Measurements from ENCODE around the gene KLHL12.

Gene KLHL12

DNA sequence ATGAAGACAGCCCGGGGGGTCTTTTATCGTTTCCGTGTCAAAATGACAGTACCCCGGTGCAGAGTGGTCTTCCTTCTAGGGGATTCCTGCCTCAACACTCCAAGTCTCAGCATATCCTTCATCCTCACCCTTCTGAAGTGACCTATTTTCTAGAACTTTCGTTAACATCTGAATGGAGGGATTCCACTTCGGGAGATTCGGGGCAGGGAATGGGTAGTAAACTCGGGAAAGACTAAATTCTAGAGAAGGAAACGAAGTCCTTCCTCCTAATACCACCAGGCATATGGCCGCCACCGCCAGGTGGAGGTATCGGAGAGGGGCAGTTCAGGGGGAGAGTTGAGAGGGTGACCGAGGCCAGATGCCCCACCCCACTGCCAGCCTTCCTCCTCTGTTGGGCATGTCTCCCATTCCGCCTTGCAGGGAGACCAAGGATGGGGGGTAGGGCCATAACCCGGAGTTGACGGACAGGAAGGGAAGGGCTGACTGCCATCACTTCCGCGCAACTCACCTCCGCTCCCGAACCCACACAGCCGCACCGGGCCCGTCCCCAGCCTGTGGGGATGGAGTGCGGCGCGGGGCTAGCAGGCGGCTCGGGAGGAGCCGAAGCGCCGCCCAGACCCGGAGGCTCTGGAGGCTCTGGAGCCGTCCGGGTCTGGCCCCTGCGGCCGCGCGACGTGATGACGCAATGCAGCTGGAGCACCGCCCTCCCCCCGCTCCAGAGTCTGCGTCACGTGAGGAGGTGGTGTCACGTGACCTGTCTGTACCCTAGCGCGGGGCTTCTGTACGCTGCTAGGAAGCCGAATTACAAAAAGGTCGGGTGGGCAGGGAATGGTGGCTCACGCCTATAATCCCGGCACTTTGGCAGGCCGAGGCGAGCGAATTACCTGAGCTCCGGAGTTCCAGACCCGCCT is at the start of gene KLHL12:
TSS of gene KLHL12 (minus strand) at position 654 of the 911 bp plus-strand sequence. CDS start 2,072 bp downstream, outside the sequence.
- peak; percentile 88 for DNase-seq

DNA sequence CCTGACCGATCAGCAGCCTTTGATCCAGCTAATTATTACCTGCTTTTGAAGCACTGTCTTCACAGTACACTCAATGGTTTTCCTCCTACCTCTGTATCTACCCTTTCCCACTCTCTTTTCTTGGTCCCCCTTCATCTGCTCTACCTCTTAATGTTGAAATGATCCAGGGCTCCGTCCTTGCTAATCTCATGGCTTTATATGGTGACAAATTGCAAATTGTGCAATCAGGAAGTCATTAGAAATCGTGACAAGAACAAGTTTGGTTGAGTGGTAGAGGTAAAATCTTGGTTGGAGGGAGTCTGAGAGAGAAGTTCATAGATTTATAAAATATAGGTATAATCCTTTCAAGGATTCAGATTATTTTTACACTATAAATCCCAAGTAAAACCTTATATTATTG is 49.6 kb upstream of the KLHL12 start:
- no peak for DNase-seq

DNA sequence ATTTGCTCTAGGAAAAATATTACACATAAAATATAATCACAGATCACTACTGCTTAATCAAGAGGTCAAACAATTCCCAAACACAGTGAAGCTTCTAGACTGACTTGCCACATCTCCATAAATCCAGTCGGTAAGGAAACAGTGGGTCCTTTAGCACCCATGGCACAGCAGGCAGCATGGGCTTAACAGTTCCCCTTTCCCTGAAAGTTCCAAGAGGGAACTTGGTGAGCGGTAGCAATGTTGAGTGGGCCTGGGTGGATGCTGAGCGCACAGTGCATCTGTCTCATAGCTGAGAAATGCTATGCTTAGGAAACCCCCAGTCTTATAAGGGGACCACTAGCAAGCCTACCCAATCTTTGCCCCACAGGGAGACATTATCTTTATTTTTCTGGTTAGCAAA is 47.8 kb upstream of the KLHL12 start:
- DNase-seq: no peak

DNA sequence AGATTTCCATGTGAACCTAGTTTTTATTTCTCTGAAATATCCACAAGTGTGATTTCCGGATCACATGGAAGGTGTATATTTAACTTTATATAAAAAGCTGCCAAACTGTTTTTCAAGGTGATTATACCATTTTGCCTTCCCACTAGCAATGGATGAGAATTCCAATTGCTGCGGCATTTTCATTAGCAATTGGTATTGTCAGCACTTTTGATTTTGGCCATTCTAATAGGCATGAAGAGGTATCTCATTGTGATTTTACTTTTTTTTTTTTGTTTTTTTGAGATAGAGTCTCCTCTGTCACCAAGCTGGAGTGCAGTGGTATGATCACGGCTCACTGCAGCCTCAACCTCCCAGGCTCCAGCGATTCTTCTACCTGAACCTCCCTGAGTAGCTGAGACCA is 45.0 kb upstream of the KLHL12 start:
- DNase-seq: no peak

DNA sequence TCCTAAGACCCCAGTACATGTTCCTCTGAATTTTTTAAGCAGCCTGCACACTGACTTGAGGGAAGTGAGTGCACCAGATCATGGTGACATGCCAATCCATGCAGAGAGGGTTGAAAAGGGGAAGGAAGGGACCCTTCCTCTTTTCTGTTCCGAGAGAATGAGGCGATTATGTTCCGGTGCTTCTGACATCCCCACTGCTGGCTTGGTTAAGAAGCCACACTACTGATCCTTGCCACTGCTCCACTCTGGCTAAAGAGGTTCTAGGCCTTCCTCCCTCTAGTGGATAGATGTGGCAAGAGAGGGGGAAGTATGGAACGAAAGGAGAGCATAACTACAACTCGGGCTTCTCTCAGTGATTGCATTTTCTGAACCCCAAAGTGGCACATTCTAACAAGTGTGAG is 41.9 kb upstream of the KLHL12 start:
- no peak for DNase-seq

DNA sequence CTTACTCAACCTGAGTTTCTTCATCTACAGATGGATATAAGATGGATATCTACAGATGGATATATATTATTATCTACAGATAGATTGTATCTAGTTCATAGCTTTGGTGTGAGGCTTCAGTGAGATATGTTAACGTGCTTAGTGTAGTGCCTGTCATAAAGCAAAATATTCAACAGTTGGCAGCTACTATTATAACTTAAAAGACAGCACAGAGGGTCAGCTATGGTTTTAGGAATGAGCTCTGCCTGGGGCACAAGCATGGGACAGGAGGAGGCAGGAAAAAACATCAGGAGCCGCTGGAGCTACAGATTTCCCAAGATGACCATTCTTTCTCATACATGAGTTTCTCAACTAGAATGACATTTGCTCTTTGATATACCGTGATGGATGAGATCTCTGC is 41.3 kb upstream of the KLHL12 start:
- DNase-seq: no peak

DNA sequence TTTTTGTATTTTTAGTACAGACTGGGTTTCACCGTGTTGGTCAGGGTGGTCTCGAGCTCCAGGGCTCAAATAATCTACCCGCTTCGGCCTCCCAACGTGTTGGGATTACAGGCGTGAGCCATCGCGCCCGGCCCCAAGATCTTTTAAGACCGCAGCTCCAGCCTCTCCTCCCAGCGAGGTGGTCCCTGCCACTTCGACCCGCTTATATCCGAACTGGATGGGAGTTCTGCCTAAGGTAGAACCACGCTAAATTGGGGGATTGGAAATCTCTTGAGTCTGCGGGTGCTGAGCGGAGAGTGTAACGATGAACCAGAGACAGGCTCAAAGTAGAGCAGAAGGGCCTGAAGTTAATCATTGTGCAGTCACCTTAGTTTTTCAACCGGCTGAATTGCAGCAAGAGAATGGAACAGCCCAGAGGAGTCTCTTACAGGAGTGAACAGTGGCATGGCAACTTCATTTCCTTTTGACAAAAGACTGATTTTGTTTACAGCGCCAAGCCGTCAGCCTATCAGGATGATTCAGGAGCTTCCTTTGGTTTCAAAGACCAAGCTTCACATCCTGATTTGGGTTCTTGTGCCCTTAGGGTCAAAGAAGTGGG is 40.7 kb upstream of the KLHL12 start:
- DNase-seq: no peak

DNA sequence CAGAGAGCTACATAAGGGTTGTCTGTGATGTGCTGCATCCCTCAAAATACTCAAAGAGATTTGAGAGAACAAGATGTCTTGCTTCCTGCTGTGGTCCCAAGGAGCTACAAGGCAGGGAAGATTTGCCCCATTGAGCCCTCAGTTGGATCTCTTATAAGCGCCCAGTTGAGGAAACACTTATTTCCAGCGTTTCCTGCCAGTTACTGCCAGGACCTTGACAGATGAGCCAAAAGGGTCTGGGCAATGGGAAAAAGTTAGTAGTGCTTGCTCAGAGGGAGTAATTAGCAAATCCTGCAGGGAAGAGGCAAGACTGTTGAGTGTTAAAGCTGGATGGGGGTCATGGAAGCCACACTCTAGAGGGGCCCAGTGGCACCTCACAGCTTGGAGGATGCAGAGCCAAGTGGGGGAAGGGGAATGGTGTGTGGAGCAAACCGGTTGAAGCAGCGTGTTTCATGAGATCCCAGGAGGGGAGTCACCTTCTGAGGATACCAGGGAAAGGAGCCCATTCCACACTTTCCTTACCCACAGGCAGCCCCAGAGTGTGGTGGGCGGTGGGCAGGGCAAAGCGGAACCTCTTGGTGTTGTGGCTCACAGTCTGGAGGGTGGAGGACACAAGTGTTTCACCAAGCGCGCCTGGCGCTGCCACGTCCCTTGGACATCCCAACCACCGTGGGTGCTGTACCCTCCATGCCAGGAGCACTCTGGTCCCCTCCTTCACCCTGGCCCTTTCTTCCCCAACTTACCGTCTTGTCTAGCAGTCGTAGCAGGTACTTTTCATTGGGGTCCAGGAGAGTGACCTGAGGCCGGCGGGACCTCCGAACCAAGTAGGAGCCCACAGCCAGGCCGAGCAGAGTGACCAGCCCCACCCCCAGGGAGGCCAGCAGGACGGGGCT is 39.2 kb upstream of the KLHL12 start:
- no peak for DNase-seq

DNA sequence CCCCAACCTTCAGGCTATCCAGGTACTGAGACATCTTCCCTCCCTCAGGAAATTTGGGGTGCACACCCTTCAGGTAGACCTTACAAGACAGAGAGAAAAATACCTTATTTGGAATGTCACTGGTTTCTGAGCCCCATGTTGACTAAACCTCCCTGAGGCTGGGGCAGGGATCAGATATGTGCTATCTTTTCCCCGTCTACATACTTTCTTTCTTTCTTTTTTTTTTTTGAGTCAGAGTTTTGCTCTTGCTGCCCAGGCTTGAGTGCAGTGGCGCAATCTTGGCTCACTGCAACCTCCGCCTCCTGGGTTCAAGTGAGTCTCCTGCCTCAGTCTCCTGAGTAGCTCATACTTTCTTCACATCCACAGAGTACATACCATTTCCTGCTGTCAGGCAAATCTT is 38.4 kb upstream of the KLHL12 start:
- DNase-seq: no peak

DNA sequence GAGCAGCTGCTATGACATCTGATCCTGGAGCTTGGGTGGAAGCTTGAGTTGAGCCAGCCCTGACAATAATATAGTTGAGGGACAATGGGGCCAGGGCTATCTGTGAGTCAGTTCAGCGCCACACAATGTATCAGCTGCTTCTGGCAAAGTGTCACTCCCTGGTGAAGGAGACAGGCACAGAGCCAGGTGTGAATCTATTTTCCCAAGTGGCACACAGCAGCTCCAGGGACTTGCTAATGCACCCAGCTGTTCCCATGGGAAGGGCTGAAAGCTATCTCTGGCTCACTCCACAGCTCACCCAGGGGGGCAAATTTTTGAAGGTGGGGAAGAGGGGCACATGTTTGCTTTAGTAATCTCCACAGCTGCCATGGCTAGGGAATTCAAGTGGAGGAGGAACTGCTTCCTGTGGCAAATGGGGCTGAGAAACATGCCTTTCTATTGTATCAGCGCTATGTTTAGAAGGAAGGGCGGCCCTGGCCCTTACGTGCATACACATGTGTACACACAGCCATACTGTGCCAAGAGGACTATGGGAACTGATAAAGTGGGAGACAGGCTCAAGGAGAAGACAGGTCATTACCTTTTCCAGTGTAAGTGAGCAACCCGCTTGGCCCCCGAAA is 37.9 kb upstream of the KLHL12 start:
- DNase-seq: peak; percentile 97

DNA sequence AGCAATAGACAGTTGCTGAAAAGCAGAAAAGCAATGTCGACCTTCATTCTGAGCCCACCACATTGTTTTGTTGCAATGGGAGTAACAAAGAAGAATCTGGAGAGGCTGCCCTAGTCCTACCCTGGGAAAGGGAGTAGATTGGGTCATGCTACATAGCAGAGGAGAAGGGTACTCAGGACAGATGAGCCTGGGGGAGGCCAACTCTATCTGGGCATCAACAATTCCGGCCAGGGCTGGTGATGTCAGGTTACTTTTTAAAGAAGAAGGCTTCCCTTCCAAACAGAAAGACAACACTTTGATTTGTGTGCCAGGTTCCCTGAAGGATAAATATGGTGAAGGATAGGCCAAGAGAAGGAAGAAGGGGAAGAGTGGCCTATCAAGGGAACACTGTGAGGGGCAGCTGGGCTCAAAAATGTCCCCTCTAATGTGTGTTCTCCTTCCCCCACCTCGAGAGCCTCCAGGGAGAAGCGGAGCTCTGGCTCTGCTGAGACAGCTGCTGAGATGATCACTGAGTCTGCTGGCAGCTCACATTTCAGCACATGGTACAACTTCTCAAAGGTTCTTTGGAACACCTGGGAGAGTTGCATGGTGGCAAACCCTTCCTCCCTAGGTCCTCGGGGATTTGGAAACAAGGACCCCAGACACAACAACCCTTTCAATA is 34.3 kb upstream of the KLHL12 start:
- no peak for DNase-seq

DNA sequence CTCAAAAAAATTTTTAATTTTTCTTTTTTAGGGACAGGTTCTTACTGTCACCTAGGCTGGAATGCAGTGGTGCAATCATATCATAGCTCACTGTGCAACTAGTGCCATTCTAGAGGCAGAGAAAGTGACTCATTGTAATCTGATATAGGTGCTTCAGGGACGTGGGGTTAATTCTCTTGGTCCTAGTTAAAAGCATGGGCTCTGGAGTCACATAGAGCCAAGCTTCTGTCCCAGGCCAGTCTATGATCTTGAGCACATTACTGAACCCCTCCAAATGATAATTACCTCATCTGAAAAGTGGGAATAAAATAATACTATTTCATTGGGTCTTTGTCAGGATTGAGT is 32.2 kb upstream of the KLHL12 start:
- no peak for DNase-seq

DNA sequence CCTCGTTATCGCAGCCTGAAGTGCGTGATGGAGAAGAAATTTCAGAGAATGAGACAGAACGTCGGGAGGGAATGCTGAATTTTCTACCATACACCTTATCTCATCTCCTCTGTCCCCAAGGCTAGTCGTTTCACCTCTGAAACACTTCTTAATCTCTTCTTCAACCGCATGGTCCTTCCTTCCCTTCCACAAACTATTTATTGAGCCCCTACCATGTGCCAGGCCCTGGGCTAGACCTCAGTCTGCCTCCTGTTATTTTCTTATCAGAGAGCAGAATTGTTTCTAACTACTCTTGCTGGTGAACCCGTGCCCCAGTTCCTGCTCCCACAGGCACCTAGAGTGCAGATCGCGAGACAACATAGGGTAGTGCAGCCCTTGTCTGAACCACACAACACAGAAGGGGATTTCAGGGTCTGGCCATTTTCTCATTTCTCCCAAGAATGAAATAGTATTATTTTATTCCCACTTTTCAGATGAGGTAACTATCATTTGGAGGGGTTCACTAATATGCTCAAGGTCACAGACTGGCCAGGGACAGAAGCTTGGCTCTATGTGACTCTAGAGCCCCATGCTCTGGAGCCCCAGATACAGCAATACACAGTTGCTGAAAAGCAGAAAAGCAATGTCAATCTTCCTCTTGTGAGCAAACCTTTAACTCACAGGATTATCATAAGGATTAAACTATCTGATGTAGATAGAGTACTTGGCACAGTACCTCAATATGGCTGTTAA is 31.7 kb upstream of the KLHL12 start:
- no peak for DNase-seq

DNA sequence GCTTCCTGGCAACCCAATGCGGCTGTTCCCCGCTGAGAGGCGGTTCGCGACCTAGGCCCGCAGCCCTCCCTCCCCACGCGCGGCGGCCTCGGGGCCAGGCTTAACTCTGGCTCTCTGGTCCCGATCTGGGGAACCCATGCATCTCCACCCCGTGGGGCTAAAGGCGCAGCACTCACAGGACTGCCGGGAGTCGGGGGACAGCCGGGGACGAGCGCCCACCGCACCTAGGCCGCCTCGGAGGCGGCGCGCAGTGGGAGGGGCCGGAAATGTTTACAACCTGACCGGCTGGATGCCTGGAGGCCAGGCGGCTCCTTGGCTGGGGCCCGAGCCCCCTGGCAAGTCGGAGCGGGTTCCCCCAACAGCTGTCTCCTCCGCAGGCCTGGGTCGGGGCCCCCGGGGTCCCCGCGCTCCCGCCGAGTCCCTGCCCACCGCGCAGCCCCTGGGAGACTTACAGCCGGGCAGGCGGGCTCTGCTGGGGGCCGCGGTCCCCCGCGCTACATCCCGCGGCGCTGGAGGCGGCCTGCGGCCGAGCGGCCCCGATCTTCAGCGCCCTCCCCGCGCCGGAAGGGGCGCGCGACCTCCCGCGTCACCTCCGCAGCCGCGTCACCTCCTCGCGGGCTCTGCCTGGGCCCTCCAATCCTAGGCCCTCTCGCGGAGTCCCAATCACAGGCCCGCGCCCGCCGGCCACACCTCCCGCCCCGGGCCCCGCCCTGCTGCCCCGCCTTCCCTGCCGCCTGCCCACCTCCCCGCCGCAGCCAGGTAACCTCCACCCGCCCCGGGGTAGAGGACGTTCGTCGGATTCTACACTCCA is 30.9 kb upstream of the KLHL12 start, which contains the start of gene ADIPOR1:
TSS of gene ADIPOR1 (minus strand) at position 580 of the 811 bp plus-strand sequence. CDS start 7,242 bp downstream, outside the sequence.
- DNase-seq: peak; percentile 67

DNA sequence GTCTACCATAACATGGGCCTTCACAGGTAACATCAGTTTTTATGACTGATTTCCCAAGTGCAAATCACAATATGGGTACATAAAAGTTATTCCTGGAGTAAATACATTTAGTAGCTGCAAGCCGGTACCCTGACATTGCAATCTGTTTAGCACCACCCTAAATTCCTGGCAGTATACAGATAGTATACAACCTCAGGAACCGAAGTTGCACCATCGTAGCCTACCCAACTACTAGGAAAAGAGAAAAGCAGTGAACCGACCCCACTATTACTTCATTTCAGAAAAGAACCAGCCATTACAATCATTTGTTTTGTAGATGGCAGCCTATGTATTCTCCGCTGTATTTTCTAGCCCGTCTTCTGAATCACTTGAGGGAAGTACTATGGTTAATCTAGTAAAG is 29.9 kb upstream of the KLHL12 start:
- no peak for DNase-seq

DNA sequence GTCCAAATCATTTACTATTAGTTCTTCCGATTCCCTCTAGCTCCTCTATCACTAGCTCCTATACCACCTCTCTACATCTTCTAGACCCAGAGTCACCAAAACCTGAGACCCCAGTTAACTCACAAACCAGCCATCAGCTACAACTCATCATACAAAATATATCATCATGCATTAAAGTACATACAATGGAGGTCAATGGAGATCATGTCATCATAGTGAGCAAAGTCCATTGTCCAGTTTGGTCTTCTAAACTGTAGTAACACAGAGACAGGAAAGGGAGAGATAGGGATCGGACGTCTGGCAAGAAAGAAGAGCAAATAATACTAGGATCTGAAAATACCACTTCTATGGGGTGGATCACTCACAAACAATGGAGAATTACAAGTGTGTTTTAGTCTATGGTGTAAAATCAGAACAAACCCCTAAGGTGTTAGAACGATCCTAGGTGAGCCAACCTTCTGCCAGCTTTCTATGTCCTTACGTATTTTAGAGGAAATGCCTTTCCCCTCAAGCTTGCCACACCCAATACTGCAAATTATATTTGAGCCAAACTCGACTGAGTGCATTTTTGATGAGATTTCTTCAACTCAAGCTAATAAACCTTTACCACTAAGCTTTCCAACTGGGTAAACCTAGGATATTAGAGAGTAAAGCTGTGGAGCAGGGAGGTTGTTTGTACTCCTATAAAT is 27.2 kb upstream of the KLHL12 start:
- no peak for DNase-seq

DNA sequence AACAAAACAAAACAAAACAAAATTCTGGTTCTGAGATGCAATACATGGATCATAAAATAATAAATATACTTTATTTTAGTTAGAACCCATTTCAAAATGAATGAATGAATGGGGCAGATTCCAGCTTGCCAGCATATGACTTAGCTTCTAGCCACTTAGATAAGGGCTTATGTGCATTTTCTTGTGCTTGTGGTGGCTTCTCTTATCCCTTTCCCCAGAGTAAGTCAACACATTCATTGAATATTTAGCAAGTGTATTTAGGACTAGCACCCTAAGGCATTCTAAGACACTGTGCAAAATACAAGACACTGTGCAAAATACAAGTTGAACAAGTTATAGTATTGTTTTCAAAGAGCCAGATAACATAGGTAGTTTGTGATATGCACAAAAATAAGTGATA is 26.4 kb upstream of the KLHL12 start:
- DNase-seq: no peak

DNA sequence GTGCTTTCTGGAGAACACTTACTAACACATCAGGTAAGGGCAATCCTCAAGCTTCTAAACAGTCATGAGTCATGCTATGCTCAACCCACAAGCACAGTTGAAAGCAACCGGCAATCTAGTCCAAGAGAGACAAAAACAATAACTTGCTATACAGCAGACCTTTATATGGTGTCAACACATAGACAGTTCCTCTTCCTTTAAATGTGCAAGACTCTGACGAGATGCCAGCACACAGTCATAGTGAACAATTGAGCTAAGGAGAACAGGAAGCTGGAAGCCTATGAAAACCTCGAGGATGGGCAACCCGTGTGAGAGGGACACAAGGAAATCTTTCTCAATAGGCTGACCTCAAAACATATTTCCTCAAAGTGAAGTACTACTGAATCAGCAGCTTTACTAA is 25.8 kb upstream of the KLHL12 start:
- DNase-seq: no peak

DNA sequence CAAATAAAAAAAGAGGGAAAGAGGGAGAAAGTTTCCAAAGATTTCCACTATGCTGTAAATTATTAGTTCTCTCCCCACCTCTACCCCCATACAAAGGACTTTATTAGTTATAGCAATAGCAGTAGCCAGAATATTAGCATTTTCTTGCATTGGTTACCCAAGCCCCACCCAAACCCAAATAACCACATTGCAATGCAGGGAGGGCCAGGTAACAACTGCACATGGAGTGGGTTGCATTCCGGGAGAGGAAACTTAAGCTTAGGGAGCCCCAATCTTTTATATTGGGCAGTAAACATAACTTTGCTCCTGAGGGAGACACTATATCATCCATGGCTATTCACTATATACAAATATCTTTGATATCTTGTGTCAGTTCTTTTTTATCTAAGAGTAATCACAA is 25.1 kb upstream of the KLHL12 start:
- DNase-seq: no peak

DNA sequence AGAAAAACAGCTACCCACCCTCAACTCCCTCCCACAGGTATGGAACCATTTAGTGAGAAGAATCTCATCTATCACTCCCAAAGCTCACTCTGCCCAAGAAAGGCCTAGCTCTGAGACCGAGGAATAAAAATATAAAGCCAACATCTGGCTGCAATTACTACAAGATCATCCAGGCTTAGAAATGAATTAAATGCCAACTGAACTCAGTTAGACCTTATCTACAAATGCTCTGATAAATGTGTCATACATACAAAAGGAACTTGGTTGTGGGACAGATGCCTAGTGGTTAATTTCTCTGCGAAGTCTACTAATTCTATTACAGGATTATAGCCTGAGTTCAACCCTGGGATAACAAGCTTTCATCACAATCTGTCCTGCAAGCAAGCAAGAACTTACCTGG is 24.4 kb upstream of the KLHL12 start:
- DNase-seq: no peak
